GM21515 (cell line): ENCODE results near the gene MAPK12.

ENCODE experiments used
- ATAC-seq: cut with Tn5 transposase; IDR thresholded peaks from one replicate; pipeline ENCODE4 v1.9.1; 2021; ENCODE audit not compliant: unreplicated experiment

The MAPK12 gene

DNA sequence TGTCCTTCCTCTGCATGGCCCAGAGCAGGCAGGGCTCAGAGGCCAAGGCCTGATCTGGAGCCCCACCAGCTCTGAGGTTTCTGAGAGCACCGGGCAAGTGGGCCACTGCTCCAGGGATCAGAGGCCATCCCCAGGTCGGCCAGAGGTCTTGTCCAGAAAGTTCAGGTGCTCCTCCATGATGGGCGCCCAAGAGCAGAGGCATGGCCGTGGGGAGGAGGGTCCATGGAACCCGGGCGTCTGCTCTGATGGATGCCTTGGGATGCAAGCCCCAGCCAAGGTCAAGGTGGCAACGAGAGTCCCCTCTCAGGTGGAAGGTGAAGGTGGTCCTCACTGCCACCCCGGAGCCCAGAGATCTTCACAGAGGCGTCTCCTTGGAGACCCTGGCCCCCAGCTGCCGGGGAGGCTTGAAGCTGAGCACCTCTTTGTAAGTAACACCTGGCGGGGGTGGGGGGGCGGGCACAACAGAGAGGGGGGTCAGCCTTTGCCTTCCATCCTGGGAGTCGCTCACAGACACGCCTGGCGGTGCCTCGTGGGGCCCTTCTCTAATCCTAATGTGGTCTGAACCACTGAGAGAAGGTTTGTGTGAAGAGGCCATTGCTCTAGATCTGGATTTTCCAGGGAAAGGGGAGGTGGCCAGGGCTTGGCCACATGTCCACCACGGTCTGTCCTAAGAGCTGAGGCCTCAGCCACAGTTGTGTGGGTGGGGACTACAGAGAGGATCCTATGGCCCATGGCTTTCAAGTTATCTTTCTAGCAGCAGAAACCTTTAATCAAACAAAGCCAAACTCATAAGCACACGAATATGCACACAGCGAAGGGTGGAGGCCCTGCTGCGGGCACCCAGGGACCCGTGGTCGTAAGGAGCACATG, 8.2 kb downstream of the MAPK12 start:
- no peak for ATAC-seq

DNA sequence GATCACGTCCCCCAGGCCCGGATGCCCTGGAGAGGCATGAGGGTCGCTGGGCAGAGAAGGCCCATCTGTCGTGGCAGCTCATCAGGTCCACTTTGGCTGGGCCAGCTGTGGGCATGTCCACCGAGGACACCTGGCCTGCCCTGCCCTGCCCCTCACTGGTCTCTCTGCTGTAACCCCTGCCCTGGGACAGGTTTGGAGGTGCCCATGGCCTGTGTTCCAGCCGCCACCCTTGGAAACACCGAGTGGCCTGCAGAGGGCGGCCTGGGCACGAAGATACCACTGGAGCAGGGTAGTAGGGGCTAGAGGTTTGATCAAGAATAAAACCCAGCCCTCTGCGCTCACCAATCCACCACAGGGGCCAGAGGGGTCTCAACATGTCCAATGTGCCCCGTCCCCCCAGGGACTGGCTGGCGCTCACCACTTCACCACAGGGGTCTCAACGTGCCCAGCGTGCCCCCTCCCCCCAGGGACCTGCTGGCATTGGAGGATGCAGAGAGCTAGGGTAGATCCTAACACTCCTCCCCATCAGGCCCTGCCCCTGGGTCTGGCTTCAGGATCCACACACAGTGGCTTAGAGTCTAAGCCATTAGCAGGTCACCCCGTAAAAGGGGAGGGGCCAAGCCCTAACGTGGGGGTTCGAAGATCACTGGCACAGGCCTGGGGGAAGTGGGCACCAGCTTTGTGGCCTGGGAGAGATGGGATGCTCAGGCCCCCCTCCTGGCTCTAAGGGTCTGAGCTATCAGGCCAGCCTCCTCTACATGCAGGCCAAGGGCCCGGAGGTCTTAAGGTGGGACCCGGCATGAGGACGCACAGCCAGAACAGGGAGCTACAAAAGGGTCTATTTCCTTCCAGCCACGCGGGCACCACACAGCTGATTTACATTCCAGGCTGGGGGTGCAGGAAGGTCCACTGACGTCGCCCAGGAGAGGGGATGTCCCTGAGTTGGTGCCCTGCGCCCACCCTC, 9.1 kb downstream of the MAPK12 start:
- no peak for ATAC-seq

- ATAC-seq, result no peak
These were observed 9.9 kb downstream of the MAPK12 start for GRCh38 chr22:50251477-50252081.

GRCh38 chr22:50250555-50251476, 10.7 kb downstream of the MAPK12 start, which contains the start of gene HDAC10:
Gene HDAC10, minus strand, starts transcription at chr22:50251265. Its CDS starts 233 bp downstream, at chr22:50251032.
- no peak for ATAC-seq

DNA sequence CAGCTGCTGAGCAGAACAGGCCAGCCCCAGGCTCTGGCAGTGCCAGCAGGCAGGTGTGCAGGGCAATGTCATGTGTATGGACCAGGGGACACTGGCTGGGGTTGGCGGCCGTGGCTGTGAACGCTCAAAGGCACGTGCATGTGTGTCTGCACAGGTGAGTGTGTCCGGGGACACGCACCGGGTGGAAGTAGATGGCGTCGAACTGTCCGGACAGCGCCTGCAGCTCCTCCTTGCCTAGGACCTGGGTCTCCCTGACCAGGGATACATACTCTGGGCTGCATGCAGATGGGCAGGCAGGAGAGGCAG, 11.3 kb downstream of the MAPK12 start:
- no peak for ATAC-seq

- ATAC-seq, result no peak
These were observed 11.9 kb downstream of the MAPK12 start for GRCh38 chr22:50249341-50250248.

GRCh38 chr22:50248196-50249081, 13.0 kb downstream of the MAPK12 start:
- ATAC-seq, result no peak

DNA sequence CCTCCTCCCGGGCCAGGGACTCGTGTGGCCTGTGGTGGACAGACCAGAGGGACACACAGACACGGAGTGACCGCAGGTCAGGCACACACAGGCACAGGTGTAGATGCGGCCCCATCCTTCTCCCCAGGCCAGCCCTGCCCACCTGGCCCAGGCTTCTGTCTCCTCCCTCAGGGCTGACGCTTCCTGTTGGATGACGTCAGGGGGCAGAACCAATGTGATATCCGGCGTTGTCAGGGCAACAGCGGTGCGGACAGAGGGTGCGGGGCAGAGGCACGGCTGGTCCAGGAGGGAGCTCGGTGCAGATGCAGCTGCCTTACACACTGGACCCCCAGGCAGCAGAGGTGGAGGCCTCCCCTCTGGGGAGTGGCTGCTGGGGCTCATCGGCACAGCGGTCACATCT, 13.7 kb downstream of the MAPK12 start:
- no peak for ATAC-seq

DNA sequence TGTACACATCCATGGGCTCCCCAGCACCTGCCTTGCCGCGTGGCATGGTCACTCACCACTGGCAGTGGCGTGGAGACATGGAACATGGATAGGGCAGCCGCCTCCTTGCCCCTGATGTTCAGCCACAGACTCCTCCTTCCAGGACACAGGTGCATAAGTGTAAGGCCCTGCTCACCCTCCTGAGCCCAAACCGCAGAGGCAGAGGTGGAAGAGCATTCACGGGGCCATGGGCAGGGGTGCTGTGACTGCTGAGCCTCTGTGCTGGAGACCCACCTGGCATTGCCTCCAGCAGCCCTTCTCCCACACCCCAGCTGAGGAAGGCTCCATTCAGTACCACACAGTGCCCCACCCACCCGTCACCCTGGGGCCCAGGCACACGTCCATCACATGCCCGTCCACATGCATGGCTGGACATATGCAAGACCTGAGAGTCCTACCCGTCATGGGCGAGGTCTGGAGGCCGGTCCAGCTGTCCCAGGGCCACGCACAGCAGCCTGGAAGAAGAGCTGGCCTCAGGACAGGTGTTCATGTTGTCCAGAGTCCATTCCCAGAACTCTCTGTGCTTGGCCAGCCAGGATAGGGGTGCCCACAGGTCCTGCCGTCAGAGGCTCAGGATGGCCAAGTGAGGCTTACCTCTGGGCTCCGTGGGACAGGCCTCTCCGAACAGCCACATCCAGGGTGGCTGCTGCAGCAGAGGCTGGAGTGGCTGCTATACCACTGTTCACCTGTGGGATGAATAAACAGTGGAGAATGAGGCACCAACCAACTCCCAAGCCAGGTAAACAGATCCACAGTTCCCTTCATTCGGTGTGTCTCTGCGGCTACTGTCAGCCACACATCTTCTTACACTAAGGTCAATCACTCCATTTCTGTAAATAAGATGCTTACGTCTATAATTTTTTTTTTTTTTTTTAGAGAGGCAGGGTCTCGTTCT, 15.0 kb downstream of the MAPK12 start:
- ATAC-seq, result no peak

DNA sequence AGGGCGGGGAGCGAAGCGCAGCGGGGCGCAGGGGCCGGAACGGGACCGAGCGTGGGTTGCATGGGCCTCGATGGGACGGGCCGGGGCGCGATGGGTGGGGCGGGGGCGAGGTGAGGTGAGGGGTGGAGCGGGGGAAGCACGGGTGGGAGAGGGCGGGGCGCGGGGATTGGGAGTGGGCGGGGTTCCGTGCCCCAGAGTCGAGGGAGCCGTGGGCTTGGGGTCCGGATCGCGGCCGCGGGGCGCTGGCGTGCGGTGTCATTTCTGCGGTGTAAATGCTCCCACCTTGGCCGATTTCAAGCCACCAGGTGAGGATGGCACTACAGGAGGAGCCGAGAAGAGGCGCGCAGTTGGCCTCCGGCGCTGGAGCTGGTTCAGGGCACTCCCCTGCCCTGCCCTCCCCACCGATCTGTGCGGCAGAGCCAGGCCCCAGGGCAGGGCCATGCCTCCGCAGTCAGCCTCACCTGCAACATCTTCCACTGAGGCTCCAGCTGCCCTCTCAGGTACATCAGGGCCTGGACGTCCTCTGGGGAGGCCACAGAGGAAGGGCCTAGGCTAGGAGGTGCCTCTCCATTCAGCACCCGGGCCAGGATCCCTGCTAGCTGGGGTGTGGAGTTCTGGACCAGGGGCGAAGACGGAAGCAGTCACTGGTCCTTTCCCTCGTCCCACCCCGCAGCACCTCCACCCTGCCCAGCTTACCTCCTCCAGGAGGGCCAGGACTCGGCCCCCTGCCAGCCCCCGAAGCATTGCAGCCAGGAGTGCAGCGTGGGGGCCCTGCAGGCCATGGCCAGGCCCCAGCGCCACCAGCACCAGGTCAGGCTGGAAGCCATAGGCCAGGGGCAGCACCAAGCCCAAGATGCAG, 16.0 kb downstream of the MAPK12 start:
- ATAC-seq, result no peak

DNA sequence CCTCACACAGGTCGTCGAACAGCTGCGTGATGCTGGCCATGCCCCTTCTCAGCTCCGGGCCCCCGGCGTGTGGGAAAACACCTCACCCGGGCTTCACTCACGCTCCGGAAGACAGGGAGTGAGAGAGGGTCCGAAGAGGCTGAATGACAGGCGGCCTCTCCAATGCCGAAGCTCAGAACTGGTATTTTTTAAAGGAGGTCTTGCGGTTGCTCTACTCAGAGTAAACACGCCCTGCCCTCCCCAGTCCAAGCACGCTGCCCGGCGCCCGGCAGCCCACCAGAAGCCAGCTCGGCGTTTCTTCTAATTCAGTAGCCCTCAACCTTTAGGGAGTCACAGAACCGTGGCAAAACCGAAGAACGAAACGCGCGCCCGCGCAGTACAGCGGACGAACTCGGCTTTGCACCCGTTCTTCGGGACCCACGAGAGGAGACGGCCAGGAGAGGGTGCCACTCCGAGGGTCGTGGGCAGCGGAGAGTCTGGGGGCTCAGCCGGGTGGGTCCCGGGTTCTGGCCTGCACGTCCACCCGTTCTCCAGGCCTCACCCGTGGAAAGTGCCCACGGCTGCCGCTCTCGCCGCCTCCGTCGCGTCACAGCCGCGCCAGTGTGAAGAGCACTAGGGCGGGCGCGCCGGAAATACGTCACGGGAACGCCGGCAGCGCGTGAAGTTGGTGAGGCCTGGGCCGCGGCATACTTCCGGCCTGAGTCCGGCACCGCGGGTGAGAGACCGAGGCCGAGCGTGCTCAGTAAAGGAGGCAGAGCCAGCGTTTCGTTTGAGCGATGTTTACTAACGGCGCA, 16.9 kb downstream of the MAPK12 start, which contains the start of gene TUBGCP6:
TSS of gene TUBGCP6 (minus strand) at position 604 of the 794 bp plus-strand sequence. CDS start at position 40, 564 bp downstream.
- ATAC-seq, result peak; percentile 64

- ATAC-seq, result no peak
These were observed 17.6 kb downstream of the MAPK12 start for GRCh38 chr22:50243685-50244419.

- ATAC-seq, result no peak
These were observed 19.0 kb downstream of the MAPK12 start for GRCh38 chr22:50242406-50242949.

DNA sequence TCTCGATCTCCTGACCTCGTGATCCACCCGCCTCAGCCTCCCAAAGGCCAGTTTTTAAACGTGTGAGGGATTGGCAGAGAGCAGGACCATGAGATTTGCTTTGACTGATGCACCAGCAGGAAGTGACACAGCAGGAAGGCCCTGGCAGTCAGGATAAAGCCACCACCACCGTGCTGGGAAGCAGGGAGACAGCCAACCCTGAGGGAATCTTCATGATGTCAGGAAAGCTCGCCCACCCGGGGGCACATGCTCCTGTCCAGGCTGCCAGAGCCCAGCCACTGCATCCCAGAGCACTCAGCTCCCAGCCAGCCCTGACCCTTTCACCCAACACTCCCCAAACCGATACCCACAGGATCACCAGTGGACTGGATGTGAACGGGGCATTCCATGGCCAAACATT, 22.7 kb downstream of the MAPK12 start:
- no peak for ATAC-seq
